ENCODE measurements around the gene CLASP2.
"Not testable (repeated sequence)": the region's sequence is repeated elsewhere in the genome, so short reads cannot be mapped to it uniquely, and the experiment has no call there.

Gene CLASP2

GRCh38 chr3:33537133-33537532 is 180.9 kb downstream of the CLASP2 start:
- no peak for DNase-seq

- DNase-seq, result no peak
Observed at GRCh38 chr3:33526787-33527186, 191.3 kb downstream of the CLASP2 start.

GRCh38 chr3:33525232-33525631 is 192.8 kb downstream of the CLASP2 start:
- DNase-seq, result no peak

GRCh38 chr3:33523093-33523667 is 194.9 kb downstream of the CLASP2 start:
- no peak for DNase-seq

- no peak for DNase-seq
Observed at GRCh38 chr3:33521736-33522135, 196.3 kb downstream of the CLASP2 start.

- no peak for DNase-seq
Observed at GRCh38 chr3:33513262-33513863, 204.7 kb downstream of the CLASP2 start.

- no peak for DNase-seq
Observed at GRCh38 chr3:33505027-33505426, 213.0 kb downstream of the CLASP2 start.

GRCh38 chr3:33496449-33496848 is 221.6 kb downstream of the CLASP2 start:
- no peak for DNase-seq

- no peak for DNase-seq
Observed at GRCh38 chr3:33491721-33492120, 226.3 kb downstream of the CLASP2 start.

- DNase-seq, result no peak
Observed at GRCh38 chr3:33490641-33491241, 227.3 kb downstream of the CLASP2 start.

GRCh38 chr3:33488683-33489082 is 229.4 kb downstream of the CLASP2 start:
- no peak for DNase-seq

GRCh38 chr3:33488246-33488645 is 229.8 kb downstream of the CLASP2 start:
- DNase-seq, result no peak

GRCh38 chr3:33482111-33482521 is 235.9 kb downstream of the CLASP2 start:
- DNase-seq, result no peak

GRCh38 chr3:33474896-33475295 is 243.2 kb downstream of the CLASP2 start:
- DNase-seq, result no peak

GRCh38 chr3:33473813-33474212 is 244.2 kb downstream of the CLASP2 start:
- no peak for DNase-seq

- no peak for DNase-seq
Observed at GRCh38 chr3:33467786-33468185, 250.3 kb downstream of the CLASP2 start.

- DNase-seq, result no peak
Observed at GRCh38 chr3:33461097-33461496, 257.0 kb downstream of the CLASP2 start.

- DNase-seq, result not testable (repeated sequence)
Observed at GRCh38 chr3:33459577-33459976, 258.5 kb downstream of the CLASP2 start.

- DNase-seq, result no peak
Observed at GRCh38 chr3:33458446-33458845, 259.6 kb downstream of the CLASP2 start.

GRCh38 chr3:33456756-33457155 is 261.3 kb downstream of the CLASP2 start:
- no peak for DNase-seq

- DNase-seq, result no peak
Observed at GRCh38 chr3:33453331-33453761, 264.7 kb downstream of the CLASP2 start.

GRCh38 chr3:33451994-33452393 is 266.1 kb downstream of the CLASP2 start:
- DNase-seq, result not testable (repeated sequence)

GRCh38 chr3:33447958-33448357 is 270.1 kb downstream of the CLASP2 start:
- DNase-seq, result no peak

GRCh38 chr3:33447256-33447625 is 270.8 kb downstream of the CLASP2 start:
- DNase-seq, result not testable (repeated sequence)
